ENCODE data around the gene PRDM1.
A peak's percentile ranks its signal among the peaks of the same experiment; 100 is the strongest.

PRDM1 gene

DNA sequence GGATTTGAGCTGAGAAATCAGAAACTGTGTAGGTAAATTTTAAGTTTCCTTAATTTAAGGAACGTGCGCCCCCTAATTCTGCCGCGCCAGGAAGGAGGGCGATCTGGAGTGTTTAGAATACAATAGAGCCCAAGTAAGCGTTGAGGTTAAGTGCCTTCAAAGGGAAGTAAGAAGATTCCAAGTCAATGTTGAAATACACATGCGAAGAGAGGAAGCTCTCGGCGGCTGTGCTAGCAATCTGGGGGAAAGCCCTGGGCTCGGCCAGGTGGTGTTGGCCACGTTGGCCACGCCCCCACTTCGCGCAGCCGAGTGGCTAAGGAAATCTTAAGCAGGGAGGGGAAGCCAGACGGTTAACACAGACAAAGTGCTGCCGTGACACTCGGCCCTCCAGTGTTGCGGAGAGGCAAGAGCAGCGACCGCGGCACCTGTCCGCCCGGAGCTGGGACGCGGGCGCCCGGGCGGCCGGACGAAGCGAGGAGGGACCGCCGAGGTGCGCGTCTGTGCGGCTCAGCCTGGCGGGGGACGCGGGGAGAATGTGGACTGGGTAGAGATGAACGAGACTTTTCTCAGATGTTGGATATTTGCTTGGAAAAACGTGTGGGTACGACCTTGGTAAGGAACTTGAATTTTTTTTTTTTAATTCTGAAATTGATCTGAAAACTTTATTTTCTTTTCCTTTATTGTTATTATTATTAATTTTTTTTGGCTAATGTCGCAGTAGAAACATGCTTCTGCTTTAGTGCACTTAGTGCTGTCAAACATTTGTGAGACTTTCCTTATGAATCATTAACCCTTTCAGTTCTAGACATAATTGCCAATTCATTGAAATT, at the start of gene PRDM1:
Gene PRDM1, plus strand, starts transcription at position 353 of the 830 bp plus-strand sequence. Its CDS starts 218 bp downstream, at position 571.
- peak; percentile 89 for DNase-seq

DNA sequence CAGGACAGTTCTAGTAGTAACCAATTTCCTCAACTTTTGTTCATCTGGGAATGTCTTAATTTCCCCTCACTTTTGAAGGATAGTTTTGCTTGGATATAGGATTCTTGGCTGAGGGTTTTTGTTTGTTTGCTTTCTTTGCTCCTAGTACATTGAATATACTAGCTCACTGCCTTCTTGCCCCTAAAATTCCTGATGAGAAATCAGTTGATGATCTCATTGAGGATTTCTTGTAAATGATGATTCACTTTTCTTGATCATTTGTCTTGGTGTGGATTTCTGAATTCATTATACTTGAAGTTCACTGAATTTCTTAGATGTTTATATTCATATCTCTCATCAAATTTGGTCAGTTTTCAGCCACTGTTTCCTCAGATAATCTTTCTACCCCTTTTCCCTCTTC, 49.1 kb upstream of the PRDM1 start:
- DNase-seq, result no peak

DNA sequence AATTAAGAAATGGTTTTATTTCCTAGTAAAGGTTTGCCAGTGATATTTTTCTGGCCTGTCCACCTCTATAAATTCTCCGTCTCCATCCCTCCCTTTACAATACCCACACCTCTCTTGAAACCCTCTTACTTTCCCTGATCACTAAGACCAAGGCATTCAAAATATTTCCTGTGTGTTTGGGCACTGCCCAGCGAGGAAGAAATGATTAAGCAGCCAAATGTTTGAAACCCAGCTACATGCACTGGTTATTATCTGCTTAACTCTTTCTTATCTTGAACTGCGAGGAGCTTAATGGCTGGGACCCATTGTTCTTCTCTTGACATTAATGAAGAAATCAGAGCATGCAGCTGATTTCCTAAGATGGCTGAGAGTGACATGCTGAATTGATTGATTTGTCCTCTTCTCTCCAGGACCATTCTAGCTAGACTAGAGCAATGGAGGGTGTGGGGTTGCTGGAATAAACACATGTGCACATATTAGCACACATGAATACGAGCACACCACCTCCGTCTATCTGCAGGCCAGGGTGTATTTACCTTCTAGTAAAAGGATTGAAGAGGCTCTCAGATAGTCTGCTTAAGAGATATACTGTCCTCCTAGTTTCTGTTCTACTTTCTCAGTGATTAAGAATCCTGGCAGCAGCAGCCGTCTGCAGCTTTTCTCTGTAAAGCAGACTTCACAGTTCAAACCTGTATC, 46.1 kb upstream of the PRDM1 start:
- DNase-seq, result no peak

DNA sequence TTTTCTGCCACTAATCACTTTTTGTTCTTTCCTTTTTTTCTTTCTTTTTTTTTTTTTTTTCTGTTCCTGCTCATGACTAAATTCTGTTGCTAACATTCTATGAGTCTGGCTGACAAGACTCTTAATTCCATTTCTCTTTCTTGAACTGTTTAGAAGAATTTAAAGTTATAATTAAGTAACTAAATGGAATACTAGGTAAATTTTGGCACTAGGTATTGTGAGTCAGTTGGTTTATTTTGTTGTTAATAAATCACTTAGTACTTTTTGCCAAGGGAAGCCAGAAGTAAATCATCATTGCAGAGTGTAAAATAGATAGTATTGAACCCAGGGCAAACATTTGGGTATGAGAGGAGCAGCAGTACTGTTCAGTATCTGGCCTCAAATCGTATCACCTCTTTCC, 42.0 kb upstream of the PRDM1 start:
- no peak for DNase-seq

DNA sequence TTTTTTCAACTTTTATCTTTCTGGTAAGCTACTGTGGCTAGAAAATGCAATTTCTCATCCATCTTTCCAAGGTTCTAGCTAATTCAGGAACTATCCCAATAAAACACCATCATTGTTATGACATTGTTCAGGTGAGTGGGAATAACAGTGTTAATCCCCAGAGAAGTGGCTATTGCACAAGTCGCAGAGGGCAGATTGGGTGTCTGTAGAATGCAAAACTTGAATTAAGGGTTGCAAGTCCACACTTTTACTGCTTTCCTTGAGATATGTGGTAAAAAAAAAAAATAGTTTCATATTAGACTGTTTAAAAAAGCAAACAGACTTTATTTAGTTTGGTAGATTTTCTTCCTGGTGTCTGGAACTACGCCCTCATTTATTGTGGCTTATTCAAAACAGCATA, 41.1 kb upstream of the PRDM1 start:
- no peak for DNase-seq

DNA sequence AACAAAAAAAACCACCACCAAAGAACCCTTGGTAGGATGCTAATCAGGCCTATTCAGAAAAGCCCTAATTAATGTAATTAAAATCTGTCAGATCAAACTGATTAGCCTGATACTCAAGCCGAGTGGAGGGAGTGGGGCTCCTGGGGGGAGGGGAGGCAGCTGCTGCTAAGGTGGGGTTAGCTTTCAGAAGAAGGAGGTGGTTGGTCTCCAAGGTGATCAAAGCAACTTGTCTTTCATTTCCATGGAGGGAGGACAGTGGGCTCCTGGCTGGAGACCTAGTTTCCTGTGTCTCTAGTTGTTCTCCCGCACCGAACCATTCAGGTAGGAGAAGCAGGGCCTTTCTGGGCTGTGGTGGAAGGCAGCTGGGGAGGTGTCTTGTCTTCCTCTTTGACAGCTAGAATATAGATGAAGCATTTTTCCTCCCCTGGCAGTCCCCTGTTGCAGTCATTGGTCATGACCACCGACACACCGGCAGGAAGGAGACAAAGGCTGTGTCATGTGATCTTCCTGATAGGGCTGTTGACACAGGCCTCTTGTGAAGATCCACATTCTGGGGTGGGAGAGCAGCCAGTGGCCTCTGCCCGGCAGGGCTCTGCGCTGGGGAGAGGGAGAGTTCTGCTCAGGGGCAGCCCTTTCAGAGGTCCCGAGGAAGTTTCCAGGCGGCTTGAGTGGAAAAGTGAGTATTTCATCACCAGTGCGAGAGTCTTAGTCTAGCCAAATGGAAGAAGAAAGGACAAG, 39.9 kb upstream of the PRDM1 start:
- DNase-seq, result peak; percentile 29

DNA sequence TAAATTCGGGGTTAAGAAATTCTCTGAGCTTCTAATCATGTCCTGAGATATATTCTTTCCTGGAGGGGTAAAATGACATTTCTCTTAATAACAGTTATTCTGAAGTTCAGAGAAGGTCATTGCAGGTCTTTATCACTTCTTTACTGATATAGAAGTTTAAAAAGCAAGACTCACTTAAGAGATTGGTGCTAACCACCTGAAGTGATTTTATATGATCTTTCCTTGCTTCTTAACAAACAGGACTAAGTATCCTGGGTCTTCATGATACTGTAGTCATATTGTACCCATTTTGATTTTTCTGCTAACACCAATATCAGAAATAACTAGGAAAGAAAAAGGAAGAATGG, 39.3 kb upstream of the PRDM1 start:
- no peak for DNase-seq

DNA sequence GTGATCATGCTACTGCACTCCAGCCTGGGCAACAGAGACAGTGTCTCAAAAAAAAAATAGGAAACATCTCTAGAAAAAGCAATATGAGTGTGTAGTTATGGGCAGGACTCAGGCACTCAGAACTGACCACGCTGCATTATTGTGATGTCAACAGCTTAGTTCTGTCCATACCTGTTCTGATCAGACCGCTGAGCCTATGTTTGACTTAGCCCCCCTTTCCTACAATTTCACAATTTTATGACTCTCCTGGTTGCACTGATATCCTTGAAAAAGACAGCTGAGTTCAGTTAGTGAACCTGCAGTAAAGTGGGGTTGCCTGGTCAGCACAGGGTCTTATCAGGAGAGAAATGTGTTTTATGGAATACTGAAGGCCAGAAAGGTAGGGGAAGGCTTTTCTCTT, 37.8 kb upstream of the PRDM1 start:
- DNase-seq, result no peak

DNA sequence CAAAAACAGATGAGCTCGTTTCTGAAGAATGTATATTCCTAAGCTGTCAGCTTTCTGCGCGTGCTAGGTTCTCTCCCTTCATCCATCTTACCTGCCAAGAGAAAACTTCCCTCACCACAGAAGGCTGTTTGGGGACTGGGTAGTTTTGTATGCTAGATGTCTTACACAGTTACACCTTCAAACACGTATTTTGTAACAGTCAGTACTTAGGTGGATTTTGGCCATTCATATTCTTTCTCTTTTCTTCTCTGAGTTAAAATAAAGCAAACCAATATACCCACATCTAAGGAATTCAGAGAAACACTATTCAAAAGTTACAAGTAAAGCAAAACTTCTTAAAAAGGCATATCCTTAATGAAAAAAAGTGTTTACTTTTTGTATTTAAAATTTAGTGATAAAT, 35.6 kb upstream of the PRDM1 start:
- no peak for DNase-seq

DNA sequence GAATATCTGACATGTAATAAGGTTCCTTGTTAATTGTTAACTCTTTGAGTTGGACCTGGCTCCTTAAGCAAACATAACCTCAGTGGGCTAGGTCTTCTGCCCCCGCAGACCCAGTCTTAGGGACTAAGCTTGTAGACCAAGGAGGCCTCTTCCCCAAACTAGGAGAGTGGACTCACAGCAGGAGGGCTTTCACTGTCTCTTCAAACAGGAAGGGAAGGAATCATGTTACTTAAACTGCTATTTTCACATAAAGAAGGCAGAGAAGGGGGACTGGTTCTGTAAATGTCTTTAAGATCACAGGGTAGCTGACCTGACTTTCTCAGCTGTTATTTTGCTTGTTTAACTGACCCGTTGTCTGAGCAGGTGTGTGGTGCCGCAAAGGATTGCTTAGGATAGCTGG, 34.9 kb upstream of the PRDM1 start:
- DNase-seq, result no peak

DNA sequence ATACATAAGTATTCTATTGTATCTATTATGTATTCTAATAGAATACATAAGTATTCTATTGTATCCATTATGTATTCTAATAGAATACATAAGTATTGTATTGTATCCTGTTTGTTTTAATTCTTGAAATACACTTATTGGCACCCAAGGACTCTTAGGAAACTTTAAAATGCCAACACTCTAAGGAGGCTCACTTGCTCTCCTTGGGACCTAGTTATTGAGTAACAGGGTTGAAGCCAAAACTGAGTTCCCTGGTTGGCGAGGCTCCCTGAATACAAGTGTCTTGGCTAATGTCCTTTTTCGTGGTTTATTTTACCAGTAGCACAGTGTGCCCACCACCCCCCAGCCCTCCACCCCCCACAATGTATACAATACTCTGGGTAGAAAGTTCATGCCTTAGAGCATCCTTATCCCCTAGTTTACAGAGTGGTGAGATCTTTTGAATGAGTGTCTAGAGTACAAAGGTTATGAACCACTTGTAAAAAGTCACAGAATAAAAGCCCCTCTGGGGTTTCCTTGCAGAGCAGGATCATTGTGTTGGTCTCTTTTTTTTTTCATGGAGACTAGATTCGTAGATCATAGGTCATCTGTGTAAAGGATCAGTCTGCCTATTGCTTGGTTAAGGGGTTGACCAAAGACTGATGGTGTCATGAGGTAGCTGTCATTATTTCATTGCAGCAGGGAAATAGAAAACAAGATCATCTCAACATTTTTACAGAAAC, 32.5 kb upstream of the PRDM1 start:
- DNase-seq, result no peak

DNA sequence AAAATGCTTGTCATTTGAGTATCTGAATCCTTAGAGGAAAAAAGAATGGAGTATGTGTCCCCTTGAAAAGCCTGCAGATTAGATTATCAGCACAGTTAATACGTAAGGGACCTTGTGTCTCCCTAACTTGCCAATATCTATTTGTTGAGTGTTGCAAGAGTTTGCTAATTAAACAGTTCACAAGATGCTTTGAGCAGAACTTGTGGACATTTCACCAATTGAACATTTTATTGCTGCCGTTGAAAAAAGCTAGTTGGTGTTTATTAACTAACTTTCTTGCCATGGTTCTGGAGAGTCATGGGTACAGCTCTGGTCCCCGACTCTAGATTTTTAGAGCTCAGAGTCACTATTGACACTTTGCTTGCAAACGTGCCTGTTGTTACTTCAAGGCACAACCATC, 30.6 kb upstream of the PRDM1 start:
- DNase-seq, result no peak

DNA sequence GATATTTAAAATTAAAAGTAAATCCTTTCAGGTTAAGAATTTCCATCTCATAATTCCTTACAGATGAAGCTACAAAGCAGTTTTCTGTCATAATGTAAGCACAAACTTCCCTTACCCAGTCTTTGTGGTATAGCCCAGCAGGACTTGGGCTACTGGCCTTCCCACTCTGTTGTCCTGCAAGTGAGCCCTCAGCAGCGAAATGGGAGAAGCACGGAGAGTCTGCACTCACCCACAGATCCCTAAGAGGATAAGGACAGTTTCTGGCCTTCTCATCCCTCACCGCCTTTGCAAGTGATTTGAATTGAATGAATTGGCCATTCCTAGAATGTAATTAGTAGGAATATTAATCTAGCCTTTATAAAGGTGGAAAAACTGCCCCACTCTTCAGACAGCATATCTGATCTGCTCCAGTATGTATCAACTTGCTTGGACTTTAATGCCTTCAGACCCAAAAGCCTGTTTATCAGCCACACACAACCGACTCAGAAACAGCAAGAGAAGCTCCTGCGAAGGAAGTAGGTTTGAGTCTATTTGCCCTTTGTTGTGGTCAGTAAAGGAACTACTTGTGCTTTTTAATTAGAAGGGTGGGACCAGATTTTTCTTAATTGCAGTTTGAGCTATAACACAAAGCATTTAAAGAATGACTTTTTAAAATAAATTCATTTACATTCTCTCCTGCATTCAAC, 29.9 kb upstream of the PRDM1 start:
- no peak for DNase-seq

DNA sequence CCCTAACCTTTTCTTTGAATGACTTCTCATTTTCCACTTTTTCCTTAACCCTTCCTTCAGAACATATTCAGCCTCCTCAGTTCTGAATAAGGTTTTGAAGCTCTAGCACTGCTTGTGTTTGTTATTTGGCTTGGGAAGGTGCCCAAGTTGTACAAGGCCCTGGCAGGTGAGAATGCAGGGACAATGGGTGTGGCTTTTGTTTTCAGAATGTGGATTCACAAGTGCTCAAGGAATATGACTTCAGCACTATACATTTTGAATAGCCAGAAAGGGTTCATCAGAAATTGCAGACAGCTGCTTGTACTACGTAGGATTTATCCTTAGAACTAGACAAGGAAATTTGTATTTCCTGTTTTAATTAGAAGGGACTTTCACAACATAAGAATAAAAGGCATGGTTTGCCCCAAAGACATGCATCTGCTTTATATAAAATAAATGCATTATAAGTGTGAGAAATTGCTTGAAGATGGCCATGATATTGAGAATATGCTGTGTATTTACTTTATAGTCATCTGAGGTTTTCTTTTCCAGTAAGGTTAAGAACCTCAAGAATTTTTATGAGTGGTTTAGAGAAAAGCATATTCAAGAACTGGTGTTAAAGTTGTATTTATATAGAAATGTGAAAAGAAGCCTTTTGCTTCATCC, 29.3 kb upstream of the PRDM1 start:
- peak; percentile 75 for DNase-seq

DNA sequence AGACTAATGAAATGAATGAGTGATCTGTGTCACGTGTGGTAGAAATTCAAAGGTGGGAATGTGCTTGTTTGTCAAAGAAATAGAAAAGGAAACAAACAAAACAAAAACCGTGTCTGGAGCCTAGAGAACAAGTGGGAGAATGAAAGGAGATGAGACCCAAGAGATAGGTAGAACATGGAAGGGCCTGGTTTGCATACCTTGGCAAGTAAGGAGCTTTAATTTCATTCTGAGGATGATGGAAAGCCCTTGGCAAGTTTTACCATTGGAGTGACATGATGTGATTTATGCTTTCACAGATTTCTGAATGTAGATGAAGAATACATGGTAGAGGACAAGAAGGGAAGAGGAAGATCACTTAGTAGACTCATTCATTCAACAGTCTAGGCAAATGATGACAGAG, 26.8 kb upstream of the PRDM1 start:
- DNase-seq, result no peak

DNA sequence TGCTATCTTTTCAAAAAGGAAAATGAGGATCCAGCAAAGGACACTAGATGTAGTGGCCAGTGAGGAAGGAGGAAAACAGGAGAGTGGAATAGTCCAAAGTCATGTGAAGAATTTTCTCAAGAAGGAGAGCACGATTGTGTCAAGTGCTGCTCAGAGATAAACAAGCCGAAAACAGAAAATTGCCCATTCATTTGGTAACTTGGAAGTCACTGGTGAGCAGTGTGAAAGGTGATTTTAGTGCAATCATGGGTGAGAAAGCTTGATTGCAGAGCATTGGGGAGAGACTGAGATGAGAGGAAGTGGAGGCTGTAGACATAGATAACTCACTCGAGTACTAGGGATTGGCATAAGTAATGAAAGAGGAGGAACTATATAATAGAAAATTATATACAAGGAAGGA, 26.0 kb upstream of the PRDM1 start:
- DNase-seq, result no peak

DNA sequence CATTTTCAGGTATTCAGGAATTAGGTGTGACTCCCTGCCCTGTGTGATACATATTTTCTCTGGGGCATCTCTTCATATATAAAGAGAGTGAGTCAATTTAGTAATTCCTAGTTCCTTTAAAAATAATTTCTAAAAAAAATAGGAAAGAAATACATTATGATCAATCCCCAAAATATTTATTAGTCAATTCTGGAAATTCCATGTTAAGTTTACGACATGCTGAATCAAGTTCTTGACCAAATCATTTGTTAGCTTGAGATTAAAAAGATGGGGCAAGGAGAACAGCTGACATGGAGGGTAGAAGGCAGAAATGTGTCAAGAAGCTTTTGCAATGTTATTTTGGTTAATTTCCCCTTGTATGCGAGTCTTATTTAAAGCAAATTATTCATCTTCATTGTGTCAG, 22.7 kb upstream of the PRDM1 start:
- DNase-seq, result no peak

DNA sequence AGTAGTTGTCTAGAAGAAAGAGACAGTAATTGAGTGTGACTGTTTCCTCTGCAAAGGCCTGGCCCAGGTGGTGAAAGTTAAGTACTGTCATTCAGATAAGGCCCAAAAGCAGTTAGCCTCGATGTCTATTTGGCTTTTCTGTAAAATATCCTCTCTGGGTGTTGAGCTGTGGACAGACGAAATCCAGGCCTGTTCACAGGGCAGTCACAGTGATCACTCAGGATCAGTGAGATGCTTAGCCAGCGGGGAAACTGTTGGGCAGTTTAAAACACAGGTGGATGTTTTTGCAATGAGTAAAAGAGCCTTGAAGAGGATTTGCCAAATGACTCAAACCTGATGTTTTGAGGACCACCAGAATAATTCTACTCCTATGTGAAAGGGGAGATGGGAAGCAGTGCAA, 22.0 kb upstream of the PRDM1 start:
- no peak for DNase-seq

DNA sequence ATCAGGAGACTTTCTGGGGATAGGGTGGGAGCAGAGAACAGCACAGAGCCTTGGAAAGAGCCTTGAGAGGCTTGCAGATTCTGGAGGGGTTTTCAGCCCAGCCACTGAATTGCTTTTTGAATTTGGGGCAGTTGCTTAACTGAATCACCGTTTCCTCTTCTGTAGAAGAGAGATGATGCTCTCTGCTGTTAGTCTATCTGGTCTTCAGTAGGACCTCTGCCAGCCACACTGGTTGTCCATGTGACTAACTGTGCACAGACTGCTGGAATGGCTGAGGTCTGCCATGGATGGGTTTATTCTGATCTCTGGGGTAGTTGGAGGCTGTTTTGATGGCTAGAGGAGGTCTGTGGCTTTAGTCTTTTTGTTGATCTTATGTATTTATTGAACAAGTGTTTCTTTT, 21.4 kb upstream of the PRDM1 start:
- no peak for DNase-seq

DNA sequence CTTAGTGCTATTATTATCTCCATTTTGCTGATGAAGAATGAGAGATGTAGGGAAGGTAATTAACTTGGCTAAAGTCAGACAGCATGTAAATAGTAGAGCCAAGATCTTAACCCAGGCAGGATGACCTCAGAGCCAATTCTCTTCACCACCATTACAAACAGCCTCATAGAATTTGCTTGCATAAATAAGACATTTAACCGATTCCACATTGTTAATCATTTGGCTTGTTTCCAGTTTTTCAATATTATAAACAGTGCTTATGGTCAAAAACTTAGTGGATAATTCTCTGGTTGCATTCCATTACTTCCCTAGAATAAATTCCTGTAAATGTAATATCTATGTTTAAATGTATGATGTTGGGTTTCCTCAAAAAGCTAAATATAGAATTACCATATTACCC, 19.1 kb upstream of the PRDM1 start:
- DNase-seq, result no peak

DNA sequence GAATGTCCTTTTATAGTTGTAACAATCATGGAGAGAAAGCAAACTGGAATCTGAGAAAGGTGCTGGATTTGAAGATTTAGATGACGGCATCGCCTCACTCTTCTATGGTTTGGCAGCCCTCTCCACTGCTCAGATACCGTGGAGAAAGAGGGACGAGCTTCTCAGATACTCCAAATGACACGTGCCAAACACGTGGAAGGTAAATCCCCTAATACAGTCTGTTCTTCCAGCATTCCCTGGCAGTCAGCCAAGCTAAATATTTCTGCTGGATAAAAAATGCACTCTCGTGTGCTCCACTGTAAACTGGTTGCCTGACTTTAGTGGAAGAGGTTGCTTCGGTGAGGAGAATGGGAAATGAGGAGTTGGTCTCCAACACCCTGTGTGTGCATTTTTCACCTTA, 16.7 kb upstream of the PRDM1 start:
- DNase-seq, result peak; percentile 81

DNA sequence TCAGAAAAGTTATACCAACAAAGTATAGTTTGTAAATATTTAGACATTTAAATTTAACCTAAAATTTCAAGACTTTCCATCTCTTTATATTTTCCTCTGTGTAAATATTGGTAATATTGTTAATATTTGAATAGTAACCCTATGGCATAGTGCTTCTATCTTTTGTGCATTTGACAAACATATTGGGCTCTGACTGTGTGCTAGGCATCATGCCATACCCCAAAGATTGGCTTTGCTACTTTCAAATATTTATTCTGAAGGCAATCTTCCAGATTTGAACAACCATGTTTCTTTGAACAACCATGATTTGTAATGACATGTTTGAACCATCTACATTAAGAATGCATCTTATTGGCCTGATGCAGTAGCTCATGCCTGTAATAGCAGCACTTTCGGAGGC, 15.5 kb upstream of the PRDM1 start:
- DNase-seq, result no peak

Measured in NCI-H1105 (cell line).